GM19395 (cell line): Measurements from ENCODE around the gene DTWD2.
A peak's percentile ranks its signal among the peaks of the same experiment; 100 is the strongest.
"Not testable (repeated sequence)": the region's sequence is repeated elsewhere in the genome, so short reads cannot be mapped to it uniquely, and the experiment has no call there.

Experiments used
- ATAC-seq: cut with Tn5 transposase; IDR thresholded peaks from one replicate; pipeline ENCODE4 v1.9.1; 2021; ENCODE audit warnings: mild to moderate bottlenecking, moderate library complexity; ENCODE audit not compliant: unreplicated experiment

The DTWD2 gene

GRCh38 chr5:118998861-118999260 lies 10.5 kb upstream of the DTWD2 start:
- ATAC-seq = not testable (repeated sequence)

GRCh38 chr5:118996098-118996497 lies 7.8 kb upstream of the DTWD2 start:
- ATAC-seq = no peak

- no peak for ATAC-seq
These were observed 6.2 kb upstream of the DTWD2 start for GRCh38 chr5:118994595-118994994.

GRCh38 chr5:118993118-118993517 lies 4.8 kb upstream of the DTWD2 start:
- ATAC-seq = not testable (repeated sequence)

GRCh38 chr5:118992055-118992454 lies 3.7 kb upstream of the DTWD2 start:
- ATAC-seq = not testable (repeated sequence)

GRCh38 chr5:118990582-118990981 lies 2.2 kb upstream of the DTWD2 start:
- ATAC-seq = no peak

- ATAC-seq = no peak
These were observed 1.5 kb upstream of the DTWD2 start for GRCh38 chr5:118989816-118990215.

- ATAC-seq = peak; percentile 1
These were observed 476 bp upstream of the DTWD2 start for GRCh38 chr5:118988866-118989180.

- no peak for ATAC-seq
These were observed 3.7 kb downstream of the DTWD2 start for GRCh38 chr5:118984602-118985001.

GRCh38 chr5:118981783-118982182 lies 6.6 kb downstream of the DTWD2 start:
- no peak for ATAC-seq

- ATAC-seq = no peak
These were observed 7.9 kb downstream of the DTWD2 start for GRCh38 chr5:118980438-118980837.

GRCh38 chr5:118980017-118980416 lies 8.3 kb downstream of the DTWD2 start:
- no peak for ATAC-seq

- ATAC-seq = not testable (repeated sequence)
These were observed 14.4 kb downstream of the DTWD2 start for GRCh38 chr5:118973779-118974445.

- ATAC-seq = no peak
These were observed 19.4 kb downstream of the DTWD2 start for GRCh38 chr5:118968925-118969375.

- ATAC-seq = no peak
These were observed 19.9 kb downstream of the DTWD2 start for GRCh38 chr5:118968406-118968911.

- no peak for ATAC-seq
These were observed 21.3 kb downstream of the DTWD2 start for GRCh38 chr5:118967059-118967508.

GRCh38 chr5:118965890-118966289 lies 22.5 kb downstream of the DTWD2 start:
- ATAC-seq = no peak

- not testable (repeated sequence) for ATAC-seq
These were observed 23.4 kb downstream of the DTWD2 start for GRCh38 chr5:118964970-118965369.

GRCh38 chr5:118964388-118964787 lies 24.0 kb downstream of the DTWD2 start:
- not testable (repeated sequence) for ATAC-seq

GRCh38 chr5:118963169-118963568 lies 25.2 kb downstream of the DTWD2 start:
- no peak for ATAC-seq

- ATAC-seq = no peak
These were observed 27.8 kb downstream of the DTWD2 start for GRCh38 chr5:118960557-118960956.

- no peak for ATAC-seq
These were observed 31.6 kb downstream of the DTWD2 start for GRCh38 chr5:118956727-118957126.

- ATAC-seq = no peak
These were observed 34.7 kb downstream of the DTWD2 start for GRCh38 chr5:118953652-118954005.
